Osteoblast (primary cell): Measurements from ENCODE around the gene PPIL1. TPM values are rescaled to one million over a fixed set of nuclear protein-coding genes. Genes with fewer than 3 reads are reported as not detected.

Experiments used
- DNase-seq: peaks from one replicate; pipeline ENCODE4 v3.0.0; 2011; ENCODE audit warnings: low spot score, mixed read lengths; ENCODE audit not compliant: insufficient read length; ENCODE audit errors: missing footprints
- H2AFZ ChIP-seq: 2 replicates; pipeline ENCODE4 v1.6.0; 2011; ENCODE audit warnings: mild to moderate bottlenecking, low read length
- H3K27ac ChIP-seq: 2 replicates; pipeline ENCODE4 v1.5.1; 2011; ENCODE audit warnings: mild to moderate bottlenecking, low read depth, low read length, moderate library complexity
- H3K27me3 ChIP-seq: 2 replicates; pipeline ENCODE4 v1.6.0; 2012; ENCODE audit warnings: mild to moderate bottlenecking, control low read depth, inconsistent platforms, low read length, moderate library complexity; ENCODE audit not compliant: insufficient read depth
- H3K36me3 ChIP-seq: 2 replicates; pipeline ENCODE4 v1.5.1; 2011; ENCODE audit warnings: mild to moderate bottlenecking, low read length, control low read depth, moderate library complexity; ENCODE audit not compliant: insufficient read depth
- H3K4me1 ChIP-seq: 2 replicates; pipeline ENCODE4 v1.5.1; 2011; ENCODE audit warnings: mild to moderate bottlenecking, low read length, control low read depth, moderate library complexity; ENCODE audit not compliant: insufficient read depth
- H3K4me2 ChIP-seq: 2 replicates; pipeline ENCODE4 v1.6.0; 2011; ENCODE audit warnings: mild to moderate bottlenecking, low read length; ENCODE audit not compliant: insufficient read depth
- H3K4me3 ChIP-seq: fragments of 200-600 bp; sonication (generic); 3 replicates; pipeline ENCODE4 v1.5.1; 2012; ENCODE audit warnings: mild to moderate bottlenecking, low read length, inconsistent platforms; ENCODE audit not compliant: insufficient read depth
- H3K79me2 ChIP-seq: 2 replicates; pipeline ENCODE4 v1.6.0; 2012; ENCODE audit warnings: mild to moderate bottlenecking, low read length, control low read depth, inconsistent platforms; ENCODE audit not compliant: insufficient read depth
- H3K9me3 ChIP-seq: 2 replicates; pipeline ENCODE4 v1.5.1; 2011; ENCODE audit warnings: low read depth, low read length, control low read depth
- H4K20me1 ChIP-seq: 2 replicates; pipeline ENCODE4 v1.6.0; 2012; ENCODE audit warnings: mild to moderate bottlenecking, low read length, control low read depth; ENCODE audit not compliant: insufficient read depth
- CTCF ChIP-seq: IDR thresholded peaks from 2 replicates; pipeline ENCODE4 v1.5.1; 2011; ENCODE audit warnings: mild to moderate bottlenecking, low read depth, low read length, moderate library complexity; ENCODE audit errors: extremely low read depth
- total RNA-seq: library from RNA; depleted of rRNA; stranded (reverse); fragments of >200 nt; gene quantifications from 2 replicates; pipeline ENCODE4 v1.2.3, GENCODE V29; 2012

Gene PPIL1
- total RNA-seq, 1 donor, result 9.8 TPM

GRCh38 chr6:36834576-36835341 is 39.8 kb downstream of the PPIL1 start:
- H3K27ac ChIP-seq, result no peak overlapping the region
- H3K79me2 ChIP-seq, result no peaks in the 10 kb centered on the region
- no peaks in the 10 kb centered on the region for H4K20me1 ChIP-seq
- no peak overlapping the region for H3K4me3 ChIP-seq
- no peak for TF ChIP-seq CTCF
- H3K4me2 ChIP-seq, result no peak overlapping the region
- no peaks in the 10 kb centered on the region for H3K9me3 ChIP-seq
- H2AFZ ChIP-seq, result no peak overlapping the region
- H3K27me3 ChIP-seq, result peaks cover 23% of the 10 kb centered on the region
- peaks cover 2% of the 10 kb centered on the region for H3K4me1 ChIP-seq
- no peaks in the 10 kb centered on the region for H3K36me3 ChIP-seq
- no peak for DNase-seq

- no peak for DNase-seq
- peaks cover 11% of the 10 kb centered on the region for H3K27me3 ChIP-seq
- no peak overlapping the region for H2AFZ ChIP-seq
- H3K9me3 ChIP-seq, result no peaks in the 10 kb centered on the region
- H3K4me1 ChIP-seq, result no peaks in the 10 kb centered on the region
- H3K27ac ChIP-seq, result no peak overlapping the region
- no peak overlapping the region for H3K4me3 ChIP-seq
- no peaks in the 10 kb centered on the region for H3K79me2 ChIP-seq
- no peak overlapping the region for H3K4me2 ChIP-seq
- TF ChIP-seq CTCF, result no peak
- H3K36me3 ChIP-seq, result no peaks in the 10 kb centered on the region
- no peaks in the 10 kb centered on the region for H4K20me1 ChIP-seq
Measured at GRCh38 chr6:36833182-36833789, 41.3 kb downstream of the PPIL1 start.

- Histone ChIP-seq H3K79me2 (no peaks in the 10 kb centered on the region), H3K4me1 (peaks cover 7% of the 10 kb centered on the region), H3K4me3 (no peak overlapping the region), H2AFZ (no peak overlapping the region), H3K4me2 (no peak overlapping the region), H3K9me3 (no peaks in the 10 kb centered on the region), H3K27me3 (peaks cover 2% of the 10 kb centered on the region), H4K20me1 (no peaks in the 10 kb centered on the region), H3K27ac (no peak overlapping the region), H3K36me3 (no peaks in the 10 kb centered on the region)
- no peak for TF ChIP-seq CTCF
- no peak for DNase-seq
Measured at GRCh38 chr6:36832313-36832712, 42.3 kb downstream of the PPIL1 start.

GRCh38 chr6:36830577-36830976 is 44.0 kb downstream of the PPIL1 start:
- no peak overlapping the region for H3K27ac ChIP-seq

More at GRCh38 chr6:36830577-36830976, 44.0 kb downstream of the PPIL1 start:
- Histone ChIP-seq H3K4me3 (no peak overlapping the region), H4K20me1 (no peaks in the 10 kb centered on the region), H2AFZ (no peak overlapping the region), H3K9me3 (no peaks in the 10 kb centered on the region), H3K27me3 (no peaks in the 10 kb centered on the region), H3K36me3 (no peaks in the 10 kb centered on the region), H3K79me2 (no peaks in the 10 kb centered on the region), H3K4me1 (peaks cover 12% of the 10 kb centered on the region), H3K4me2 (no peak overlapping the region)
- peak; percentile 21 for DNase-seq
- TF ChIP-seq CTCF, result no peak
